NCI-H524 (cell line): ENCODE measurements around the gene TGM5.
"Not testable (repeated sequence)": the region's sequence is repeated elsewhere in the genome, so short reads cannot be mapped to it uniquely, and the experiment has no call there.

Source experiments
- DNase-seq, 2 experiments: peaks; one replicate each; lab custom pipeline; 2025; lab: John Stamatoyannopoulos, UW

Gene TGM5

DNA sequence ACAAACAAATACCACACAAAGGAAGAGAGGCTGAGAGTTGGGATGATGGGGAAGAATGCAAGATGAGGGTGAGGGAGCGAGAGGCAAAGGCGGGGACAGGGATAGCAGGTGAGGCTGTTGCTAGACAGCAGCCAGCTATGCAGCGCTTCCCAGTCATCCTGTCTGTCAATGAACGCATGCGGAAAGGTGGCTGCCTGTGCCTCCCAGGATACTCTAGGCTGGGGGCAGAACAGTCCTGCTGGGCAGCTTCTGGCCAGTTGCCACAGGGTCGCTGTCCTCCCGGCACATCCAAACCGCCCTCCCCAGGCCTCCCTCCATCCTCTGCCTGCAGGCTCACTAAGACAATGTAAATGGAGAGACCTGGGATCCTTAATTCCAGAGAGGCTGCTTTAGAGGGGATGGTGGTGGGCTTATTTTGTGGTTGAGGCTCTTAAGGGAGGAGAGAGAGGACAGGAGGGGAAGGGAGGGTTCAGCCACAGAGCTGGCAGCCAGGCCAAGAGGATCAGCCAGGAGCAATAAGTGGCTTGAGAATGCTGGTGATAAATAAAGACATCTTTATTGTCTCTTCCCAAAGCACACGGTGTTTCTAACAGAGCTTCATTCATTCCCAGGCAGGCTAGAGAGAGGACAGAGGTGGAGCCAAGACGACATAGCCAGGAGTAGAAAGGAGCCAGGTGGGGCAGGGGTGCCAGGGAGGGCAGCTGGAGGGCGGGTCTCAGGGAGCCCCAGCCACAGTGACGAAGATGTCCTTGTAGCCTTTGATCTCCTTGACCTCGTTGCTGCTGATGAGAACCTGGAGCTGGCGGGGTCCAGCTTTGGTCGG is 9.2 kb upstream of the TGM5 start:
- no peak for DNase-seq

DNA sequence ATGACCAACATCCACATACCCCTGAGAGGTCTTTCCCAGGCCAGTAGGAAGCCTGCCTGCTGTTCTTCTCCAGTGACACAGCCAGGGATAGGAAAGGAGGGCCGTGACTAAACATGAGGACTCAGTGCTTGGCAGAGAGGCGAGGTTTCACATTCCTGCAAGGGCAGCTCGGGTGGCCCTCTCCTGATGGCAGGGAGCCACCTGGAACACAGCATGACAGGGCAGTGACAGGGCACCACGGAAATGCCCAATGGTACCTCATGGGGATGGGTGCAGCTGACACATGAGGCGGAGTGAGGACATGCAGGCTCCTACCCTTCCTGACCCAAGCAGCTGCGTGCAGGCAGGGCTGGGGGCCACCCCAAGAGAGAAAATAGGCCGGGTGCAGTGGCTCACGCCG is 7.4 kb upstream of the TGM5 start:
- no peak for DNase-seq

DNA sequence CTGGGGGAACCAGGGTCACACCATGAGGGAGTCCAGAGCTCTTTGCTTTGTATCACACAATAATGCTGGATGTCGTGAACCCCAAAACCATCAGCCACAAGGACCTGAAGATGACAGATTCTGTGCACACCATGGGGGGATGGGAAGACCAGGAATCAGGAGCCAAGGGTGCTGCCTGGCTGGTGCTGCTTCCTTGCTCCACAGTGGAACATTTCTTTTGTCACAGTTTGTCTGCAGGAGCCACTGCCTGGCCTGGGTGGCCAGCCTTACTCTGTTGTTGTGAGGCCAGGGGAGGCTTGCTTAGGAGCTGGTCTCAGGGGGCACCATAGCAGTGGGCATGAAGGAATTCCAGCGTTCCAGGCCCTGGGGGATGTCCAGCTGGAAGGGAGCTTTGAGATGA is 6.5 kb upstream of the TGM5 start:
- no peak for DNase-seq

DNA sequence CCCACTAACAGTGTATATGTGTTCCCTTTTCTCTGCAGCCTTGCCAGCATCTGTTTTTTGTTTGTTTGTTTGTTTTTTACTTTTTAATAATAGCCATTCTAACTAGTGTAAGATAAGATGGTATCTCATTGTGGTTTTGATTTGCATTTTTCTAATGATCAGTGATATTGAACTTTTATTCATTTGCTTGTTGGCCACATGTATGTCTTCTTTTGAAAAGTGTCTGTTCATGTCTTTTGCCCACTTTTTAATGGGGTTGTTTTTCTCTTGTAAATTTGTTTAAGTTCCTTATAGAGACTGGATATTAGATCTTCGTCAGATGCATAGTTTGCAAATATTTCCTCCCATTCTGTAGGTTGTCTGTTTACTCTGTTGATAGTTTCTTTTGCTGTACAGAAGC is 5.2 kb upstream of the TGM5 start:
- not testable (repeated sequence) for DNase-seq

DNA sequence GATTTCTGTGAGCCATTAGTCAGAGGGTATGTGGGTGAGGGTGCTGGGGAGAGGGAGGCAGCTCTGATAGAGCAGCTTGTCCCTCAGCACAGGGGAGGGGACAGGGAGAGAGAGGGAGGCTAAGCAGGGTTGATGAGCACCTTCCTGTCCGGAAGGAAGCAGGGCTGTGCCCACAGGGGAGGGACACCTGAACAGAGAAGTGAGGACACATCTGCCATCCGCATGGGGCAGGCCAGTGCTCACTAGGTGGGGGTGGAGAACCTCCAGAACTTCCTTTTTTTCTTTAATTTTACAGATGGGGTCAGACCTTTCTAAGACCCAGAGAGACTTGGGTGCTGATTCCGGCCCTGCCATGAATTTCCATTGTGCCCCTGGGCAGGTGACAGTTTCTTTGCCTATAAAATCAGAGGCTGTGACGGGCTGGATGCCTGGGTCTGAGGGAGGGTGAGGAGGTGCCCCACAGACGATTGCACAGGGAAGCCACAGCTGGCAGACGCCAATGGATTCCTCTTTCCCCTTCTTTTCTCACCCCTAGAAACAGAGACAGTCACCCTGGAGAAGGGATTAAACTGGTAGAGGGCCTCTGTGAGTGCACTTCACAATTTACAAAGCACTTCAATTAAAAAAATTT is 4.1 kb upstream of the TGM5 start:
- DNase-seq, result no peak

DNA sequence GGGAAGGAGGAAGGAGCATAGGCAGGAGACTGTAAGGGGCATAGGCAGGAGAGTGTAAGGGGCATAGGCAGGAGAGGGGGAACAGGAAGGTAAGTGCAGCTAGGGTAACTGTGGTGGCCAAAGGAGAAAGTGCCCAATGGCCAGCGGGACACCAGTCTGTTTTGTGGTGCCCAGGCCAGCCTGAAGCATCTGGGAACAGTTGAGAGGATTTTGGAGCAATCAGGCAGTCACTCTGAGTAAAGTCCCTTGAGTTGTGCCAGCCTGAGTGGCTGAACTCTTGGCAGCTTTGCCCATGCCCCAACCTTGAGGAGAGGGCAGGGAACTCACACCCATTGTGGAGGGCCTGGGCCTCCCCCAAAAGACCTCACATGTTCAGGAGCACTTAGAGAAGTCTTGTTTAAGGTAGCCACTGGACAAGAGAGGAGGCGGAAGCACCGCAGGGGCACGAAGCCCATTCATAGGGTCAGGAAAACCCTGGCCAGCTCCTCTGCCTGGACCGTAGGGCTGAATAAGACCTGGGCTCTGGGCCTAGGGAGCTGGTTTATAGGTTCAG is 3.5 kb upstream of the TGM5 start:
- DNase-seq, result no peak

DNA sequence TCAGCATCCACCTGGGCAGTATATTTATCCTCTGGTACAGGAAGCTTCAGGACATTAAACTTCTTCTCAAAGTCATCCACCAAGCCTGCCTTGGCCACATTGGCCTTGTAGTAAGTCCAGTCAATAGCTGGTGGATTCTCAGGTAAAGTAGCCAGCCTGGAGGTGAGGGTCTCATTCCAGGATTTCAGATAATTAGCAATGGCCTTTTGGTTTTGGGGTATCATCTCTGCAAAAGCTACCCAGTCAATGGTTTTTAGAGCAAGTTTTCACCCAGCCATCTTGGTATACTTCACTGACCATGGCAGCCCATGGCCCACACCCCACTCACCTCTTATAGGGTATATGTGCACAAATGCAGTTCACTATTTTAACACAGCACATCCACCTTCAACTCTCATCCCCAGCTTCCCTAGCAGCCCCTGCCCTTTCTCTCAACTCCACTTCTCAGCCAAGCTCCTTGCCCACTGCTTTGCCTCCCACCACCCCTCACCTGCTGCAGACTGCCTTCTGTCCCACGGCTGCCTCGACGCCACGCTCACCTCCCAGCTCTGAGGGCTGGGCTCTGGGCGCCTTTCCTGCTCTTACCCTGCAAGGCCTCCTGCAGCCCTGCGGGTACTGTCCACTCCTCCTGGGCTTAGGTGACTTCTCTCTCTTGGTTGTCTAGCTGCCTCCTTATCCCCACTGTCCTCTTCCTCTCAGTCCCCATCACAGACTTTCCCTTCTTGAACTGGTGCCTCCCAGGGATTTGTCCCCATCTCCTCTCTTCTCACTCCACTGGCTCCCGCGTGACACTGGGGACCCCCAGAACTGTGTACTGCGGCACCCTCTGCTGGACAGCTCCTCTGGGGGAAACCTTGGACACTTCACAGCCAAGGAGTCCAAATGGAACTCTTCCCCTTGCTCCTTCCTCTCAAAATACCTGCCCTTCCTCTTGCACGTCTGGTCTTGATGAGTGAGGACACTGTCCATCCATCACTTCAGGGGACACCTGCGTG is 1.7 kb upstream of the TGM5 start:
- DNase-seq, result peak in 1 of 2 experiments; percentile 10

DNA sequence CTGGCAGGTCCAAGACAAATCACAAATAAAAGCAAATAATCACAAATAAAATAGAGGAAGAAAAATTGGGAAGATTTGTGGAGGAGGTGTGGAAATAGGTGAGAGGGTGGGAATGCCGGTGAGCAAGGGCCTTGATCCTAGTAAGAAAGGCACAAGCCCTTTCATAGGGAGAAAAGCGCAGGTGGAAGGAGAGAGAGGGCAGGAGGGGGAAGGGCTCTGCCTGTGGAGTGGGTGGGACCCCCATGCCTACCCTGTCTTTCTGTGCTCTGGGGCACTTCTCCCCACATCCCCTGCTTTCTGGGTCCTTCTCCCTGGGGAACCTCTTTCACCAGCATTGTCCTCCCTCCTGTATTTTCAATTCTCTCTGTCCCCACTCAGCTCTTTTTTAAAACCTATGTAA is 711 bp upstream of the TGM5 start:
- DNase-seq, result no peak

DNA sequence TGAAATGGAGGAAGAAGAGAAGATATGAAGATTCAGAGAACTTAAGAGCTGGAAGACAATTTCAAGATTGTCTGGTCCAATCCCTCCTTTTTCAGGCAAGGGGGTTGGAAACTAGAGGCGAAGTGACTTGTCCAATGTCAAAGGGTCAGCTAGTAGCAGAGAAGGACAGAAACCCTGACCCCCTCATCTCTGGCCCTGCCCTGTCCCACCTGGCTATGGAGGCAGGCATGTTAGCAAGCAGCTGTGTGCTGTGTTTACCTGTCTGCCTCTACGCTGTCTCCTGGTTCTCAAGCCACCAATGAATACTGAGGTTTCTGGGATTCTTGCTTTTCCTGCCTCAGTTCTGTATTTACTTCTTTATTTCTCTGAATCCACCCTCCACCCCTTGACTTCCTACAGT is 342 bp downstream of the TGM5 start:
- DNase-seq, result no peak

DNA sequence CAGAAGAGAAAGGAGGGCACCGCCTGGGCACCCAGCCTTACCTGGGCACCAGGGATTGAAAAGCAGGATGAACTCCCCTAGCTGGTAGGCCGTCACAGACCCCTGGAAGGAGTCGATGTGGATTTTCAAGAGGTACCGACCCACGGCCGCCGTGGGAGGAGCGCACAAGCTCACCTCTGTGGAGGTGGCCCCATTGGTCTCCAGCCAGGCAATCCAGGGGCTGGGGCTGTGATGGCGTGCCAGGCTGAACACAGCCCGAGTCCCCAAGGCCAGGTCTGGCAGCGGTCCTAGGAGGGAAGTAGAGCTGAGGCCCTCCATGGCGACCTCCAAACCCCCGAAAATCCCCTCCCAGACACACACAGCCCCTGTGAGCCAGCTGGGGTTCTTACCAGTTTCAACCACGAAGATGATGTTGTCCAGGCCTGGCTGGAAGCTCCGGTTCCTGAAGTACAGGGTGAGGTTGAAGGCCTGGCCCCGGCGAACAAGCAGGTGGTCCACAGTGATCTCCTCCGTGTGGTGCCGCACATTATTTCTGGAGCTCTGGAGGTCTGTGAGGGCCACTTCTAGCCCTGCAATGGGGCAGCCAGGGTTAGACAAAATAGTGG is 6.6 kb downstream of the TGM5 start:
- DNase-seq, result no peak

DNA sequence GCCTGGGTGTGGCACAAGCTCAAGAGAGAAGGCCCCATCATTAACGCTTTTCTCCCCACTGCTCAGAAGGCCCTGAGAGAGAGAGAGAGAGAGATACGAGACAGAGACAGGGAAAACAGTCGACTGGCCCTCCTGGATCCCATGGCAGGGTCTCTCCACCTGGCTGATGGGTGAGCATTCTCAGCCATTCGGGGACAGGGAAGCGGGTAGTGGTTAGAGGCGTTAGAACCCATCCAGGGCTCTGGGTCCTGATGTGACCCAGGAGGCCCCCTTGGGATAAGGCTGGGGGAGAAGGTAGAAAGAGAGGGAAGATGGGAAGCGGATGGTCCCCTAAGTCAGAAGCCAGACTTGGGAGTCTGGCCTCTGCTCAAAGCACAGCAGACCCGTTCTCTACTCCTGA is 7.9 kb downstream of the TGM5 start:
- no peak for DNase-seq

DNA sequence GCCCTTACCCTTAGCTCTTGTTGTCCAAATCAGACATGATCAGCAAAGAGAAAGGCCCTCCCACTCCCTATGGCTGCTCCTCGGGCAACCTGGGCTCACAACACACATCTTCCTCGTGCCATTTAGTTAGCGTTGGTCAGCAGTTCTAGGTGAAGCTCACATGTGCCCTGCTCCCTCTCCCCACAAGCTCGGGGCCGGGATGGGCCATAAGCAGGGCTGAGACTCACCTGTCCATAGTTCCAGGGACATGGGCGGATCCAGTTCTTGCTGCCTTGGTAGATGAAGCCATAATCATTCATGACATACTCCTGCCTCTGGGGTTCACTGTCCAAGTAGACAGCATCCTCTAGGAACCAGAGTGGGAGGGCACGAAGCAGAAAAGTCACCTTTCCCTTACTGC is 10.4 kb downstream of the TGM5 start:
- no peak for DNase-seq

DNA sequence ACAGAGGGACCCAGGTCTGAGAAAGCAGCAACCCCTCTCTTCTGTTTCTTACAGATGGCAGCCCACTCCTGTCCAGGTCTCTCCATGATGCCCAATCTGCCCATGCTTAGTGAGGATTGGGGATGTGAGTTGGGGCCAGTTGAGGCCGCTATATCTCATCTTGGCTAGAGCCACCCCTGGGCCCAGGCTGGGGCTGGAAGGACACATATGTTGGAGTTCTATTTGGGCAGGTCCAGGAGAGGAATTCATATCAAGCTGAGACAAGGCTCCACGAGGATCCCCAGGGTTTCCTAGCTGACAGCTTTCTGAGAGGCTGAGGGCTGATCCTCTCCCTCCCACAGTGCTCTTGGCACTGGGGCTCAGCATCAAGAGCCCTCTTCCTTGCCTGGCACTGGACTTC is 11.4 kb downstream of the TGM5 start:
- DNase-seq, result no peak

DNA sequence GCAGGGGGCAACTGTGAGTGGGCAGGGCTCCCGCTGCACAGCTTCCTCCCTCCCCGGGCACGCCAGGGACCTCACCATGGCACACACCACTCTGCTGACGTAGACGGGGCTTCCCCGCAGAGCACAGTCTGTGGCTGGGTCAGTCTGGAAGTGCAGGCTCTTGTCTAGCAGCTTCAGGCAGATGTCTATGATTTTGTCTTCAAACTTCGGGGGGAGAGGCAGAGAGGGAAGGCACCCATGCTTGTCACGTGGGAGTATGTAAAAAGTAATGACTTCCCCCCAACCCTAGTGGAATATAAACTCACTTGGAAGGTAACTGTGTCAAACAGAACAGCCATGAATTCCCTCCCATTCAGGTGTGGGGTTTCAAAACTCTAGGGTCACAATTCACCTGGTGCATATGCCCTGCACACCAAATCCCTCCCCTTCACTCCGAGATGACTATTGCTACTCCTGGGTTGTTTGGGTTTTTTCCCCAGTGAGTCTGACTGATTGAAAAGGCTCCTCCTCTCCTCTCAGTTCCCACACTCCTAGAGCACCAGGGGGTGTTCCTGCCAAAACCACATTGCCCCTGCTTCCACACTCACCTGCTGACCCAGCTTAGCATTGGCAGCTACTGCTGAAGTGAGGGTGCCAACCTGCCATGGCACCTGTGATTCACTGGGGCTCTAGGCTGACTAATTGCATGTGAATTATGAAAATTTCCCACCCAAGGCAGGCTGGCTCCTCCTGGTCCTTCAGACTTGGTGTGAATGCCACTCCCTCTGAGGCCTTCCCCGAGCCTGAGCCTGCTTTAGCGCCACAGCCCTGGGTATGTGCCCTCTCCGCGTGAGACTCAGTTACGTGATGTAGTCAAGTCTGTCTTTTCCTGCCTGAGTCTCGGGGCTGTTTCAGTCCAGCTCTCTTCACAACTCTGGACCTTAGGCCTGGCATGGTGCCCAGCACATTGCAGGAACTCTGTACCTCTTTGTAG is 13.0 kb downstream of the TGM5 start:
- DNase-seq, result no peak

DNA sequence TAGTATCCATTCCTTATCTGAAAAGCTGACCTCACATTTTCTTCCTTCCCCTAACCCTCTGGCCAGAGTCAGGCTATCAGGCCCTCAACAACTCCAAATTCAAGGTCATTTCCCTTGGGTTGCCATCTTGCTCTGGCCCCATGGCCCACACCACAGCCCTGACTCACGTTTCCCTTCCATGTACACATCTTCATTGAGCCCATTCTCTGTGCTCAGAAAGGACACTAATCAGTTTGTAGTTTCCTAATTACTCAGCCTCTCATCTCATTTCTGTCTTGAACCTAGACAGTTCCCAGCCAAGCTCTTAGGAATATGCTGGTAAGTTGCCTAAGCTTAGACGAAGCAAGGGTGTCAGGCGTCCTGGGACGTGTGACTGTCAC is 14.9 kb downstream of the TGM5 start:
- DNase-seq, result no peak

DNA sequence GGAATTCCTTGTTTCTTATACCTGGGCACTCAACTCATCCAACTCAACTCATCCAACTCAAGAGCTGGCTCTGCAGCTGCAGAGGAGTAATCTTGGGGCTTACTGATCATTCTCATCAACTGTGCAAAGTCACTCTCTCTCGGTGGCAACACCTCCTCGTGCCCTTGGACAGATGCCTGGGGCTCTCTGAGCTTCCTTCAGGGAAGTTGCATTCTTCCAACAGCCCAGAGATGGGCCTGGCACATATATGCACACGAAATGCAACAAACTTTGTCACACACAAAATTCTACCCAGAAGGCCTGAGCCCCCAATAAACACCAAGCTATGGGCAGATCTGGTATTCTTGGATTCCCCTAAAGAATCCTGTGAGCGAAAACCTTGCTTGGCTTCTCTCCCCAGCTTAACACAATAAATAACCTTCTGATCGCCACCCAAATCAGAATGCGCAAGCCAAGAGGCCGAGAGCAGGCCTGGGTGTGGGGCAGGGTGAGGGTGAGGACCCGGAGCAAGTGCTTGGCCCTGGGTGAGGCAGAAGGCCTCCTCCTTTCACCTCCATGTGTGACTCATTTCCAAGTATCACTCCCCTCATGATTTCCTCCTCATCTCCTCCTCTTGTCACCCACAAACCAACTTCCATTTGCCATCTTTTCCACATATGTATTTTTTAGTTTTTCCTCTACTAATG is 15.4 kb downstream of the TGM5 start:
- DNase-seq, result no peak

DNA sequence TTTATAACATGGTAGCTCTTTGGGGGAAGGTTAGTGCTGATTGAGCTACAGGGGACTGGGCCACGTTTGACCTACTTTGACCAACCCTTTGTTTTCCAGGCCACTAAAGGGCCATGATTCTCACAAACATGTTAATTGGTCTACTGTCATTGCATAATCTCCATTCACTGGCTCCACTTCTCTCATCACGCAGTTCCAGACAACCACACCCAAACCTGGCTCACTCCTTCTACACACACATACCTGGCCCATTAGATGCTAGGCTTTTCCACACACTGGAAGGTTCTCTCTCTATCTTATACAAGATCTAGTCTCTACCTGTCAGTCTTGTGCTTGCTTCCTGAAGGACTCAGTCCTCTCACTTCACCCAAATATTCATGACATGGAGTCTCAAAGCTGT is 15.9 kb downstream of the TGM5 start:
- DNase-seq, result no peak

DNA sequence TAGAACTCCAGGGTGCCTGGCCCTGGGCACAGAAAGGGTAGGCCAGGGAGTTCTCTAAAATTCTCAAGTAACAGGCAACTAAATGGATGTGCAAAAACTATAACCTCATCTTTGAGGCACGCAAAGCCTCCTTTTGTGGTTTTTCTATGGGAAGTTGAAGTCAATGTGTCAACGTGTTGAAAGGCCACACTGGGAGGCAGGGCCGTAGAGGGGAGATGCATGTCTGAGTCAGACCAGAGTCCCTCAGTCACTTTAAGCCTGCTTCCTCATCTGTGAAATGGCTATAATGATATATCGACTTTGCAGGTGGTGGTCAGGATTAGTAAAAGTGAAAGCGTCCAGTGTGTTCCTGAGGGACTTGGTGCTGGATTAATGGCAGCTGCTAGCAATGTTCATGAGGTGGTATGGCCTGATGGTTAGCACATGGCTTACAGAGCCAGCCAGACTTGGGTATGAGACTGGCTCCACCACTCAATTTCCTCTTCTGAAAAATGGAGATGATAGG is 17.0 kb downstream of the TGM5 start:
- DNase-seq, result no peak

DNA sequence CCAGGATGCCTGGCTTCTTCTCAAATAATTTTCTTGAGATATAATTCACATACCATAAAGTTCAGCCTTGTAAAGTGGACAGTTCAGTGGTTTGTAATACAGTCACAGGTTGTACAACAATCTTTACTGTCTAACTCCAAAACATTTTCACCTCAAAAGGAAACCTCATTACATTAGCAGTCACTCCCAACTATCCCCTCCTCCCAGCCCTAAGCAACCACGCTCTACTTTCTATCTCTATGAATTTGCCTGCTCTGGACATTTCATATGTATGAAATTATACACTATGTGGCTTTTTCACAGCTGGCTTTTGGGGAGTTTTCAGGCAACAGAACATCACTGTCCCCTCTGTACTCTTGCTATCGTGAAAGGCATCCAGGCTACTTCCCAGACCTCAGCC is 17.5 kb downstream of the TGM5 start:
- no peak for DNase-seq

DNA sequence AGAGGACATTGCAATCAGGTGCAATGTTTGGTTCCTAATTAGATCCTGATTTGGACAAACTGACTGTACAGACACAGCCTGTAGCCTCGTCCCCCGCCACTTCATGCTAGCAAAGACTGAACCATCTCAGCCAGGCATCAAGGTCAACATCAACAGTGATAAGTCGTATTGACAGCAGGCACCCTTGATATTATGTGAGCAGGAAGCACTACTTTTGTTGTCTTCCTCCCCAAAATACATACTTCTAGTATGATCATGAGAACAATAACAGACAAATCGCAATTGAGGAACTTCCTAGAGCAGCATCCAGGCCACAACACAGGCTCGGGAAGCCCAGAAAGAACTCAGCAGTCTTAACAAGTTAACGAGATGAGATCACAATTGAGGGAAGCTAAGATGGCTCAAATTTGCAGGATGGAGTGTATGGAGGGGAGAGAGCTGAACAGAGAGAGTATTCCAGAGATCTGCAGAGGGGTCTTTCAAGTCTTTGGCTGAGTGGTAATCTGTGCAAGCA is 20.4 kb downstream of the TGM5 start:
- no peak for DNase-seq
